Activated T-helper 17 cell treated with anti-CD3 and anti-CD28 coated beads, Interleukin-2, amount 50 U/mL, for 72 hours (primary cell): ENCODE measurements around the gene CDH22. TPM values are rescaled to one million over a fixed set of nuclear protein-coding genes. Genes with fewer than 3 reads are reported as not detected.
A peak's percentile ranks its signal among the peaks of the same experiment; 100 is the strongest.

Experiments
- ATAC-seq: fragments of 150-1000 bp; cut with Tn5 transposase; replicated peaks from 2 replicates; pipeline ENCODE4 v1.10.0; 2021; ENCODE audit warnings: mild to moderate bottlenecking, moderate library complexity
- H3K27ac Mint-ChIP-seq: one replicate; pipeline ENCODE4 v1.8.0; 2022; ENCODE audit warnings: mixed read lengths
- H3K27me3 Mint-ChIP-seq: one replicate; pipeline ENCODE4 v1.8.0; 2022; ENCODE audit warnings: mixed read lengths
- H3K36me3 Mint-ChIP-seq: one replicate; pipeline ENCODE4 v1.8.0; 2022; ENCODE audit warnings: low read depth, mild to moderate bottlenecking, mixed read lengths
- H3K4me1 Mint-ChIP-seq: one replicate; pipeline ENCODE4 v1.8.0; 2022; ENCODE audit warnings: mixed read lengths
- H3K4me3 Mint-ChIP-seq: one replicate; pipeline ENCODE4 v1.8.0; 2022; ENCODE audit warnings: mild to moderate bottlenecking, mixed read lengths
- H3K9me3 Mint-ChIP-seq: one replicate; pipeline ENCODE4 v1.8.0; 2022; ENCODE audit warnings: mixed read lengths
- total RNA-seq, 2 donors: library from RNA; stranded (reverse); gene quantifications; one replicate each; pipeline ENCODE4 v1.2.3, GENCODE V29; 2022

The CDH22 gene
- total RNA-seq, 2 donors from 2014 or later = not detected

GRCh38 chr20:46212876-46213275 lies 95.4 kb downstream of the CDH22 start:
- no peak overlapping the region for H3K27ac Mint-ChIP-seq
- ATAC-seq = no peak
- no peaks in the 10 kb centered on the region for H3K9me3 Mint-ChIP-seq
- H3K4me1 Mint-ChIP-seq = peaks cover 6% of the 10 kb centered on the region
- H3K4me3 Mint-ChIP-seq = no peak overlapping the region
- H3K36me3 Mint-ChIP-seq = no peaks in the 10 kb centered on the region
- H3K27me3 Mint-ChIP-seq = peaks cover 20% of the 10 kb centered on the region

GRCh38 chr20:46212252-46212651 lies 96.0 kb downstream of the CDH22 start:
- no peak for ATAC-seq
- Mint-ChIP-seq H3K36me3 (no peaks in the 10 kb centered on the region), H3K27me3 (peaks cover 20% of the 10 kb centered on the region), H3K4me1 (peaks cover 6% of the 10 kb centered on the region), H3K9me3 (no peaks in the 10 kb centered on the region), H3K27ac (no peak overlapping the region), H3K4me3 (no peak overlapping the region)

DNA sequence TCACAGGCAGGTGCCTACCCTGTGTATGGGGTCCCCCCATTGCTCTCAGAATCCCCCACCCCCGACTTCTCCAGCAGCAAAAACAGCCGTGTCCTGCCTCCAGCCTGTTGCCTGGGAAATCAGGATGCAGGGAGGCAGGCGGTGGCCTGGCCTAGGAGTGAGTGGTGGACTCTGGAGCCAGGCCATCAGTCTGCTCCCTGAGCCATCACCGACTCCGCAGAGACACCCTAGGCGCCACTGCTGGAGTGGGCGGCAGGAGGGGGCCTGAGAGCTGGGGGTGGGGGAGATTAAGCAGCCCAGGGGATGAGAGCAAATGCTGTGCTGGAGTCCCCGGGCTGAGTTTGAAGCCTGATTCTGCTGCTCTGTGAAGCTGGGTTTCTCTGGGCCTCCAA lies 97.0 kb downstream of the CDH22 start:
- no peaks in the 10 kb centered on the region for H3K9me3 Mint-ChIP-seq

GRCh38 chr20:46210672-46211330 lies 97.5 kb downstream of the CDH22 start:
- H3K27ac Mint-ChIP-seq = no peak overlapping the region
- no peak overlapping the region for H3K4me3 Mint-ChIP-seq
- ATAC-seq = no peak
- no peaks in the 10 kb centered on the region for H3K36me3 Mint-ChIP-seq
- peaks cover 20% of the 10 kb centered on the region for H3K27me3 Mint-ChIP-seq
- peaks cover 19% of the 10 kb centered on the region for H3K4me1 Mint-ChIP-seq
- H3K9me3 Mint-ChIP-seq = no peaks in the 10 kb centered on the region

More for the DNA sequence above, 97.0 kb downstream of the CDH22 start:
- Mint-ChIP-seq H3K4me1 (peaks cover 14% of the 10 kb centered on the region), H3K27ac (no peak overlapping the region), H3K36me3 (no peaks in the 10 kb centered on the region), H3K4me3 (no peak overlapping the region), H3K27me3 (peaks cover 20% of the 10 kb centered on the region)
- ATAC-seq = no peak

GRCh38 chr20:46209930-46210671 lies 98.2 kb downstream of the CDH22 start:
- H3K36me3 Mint-ChIP-seq = no peaks in the 10 kb centered on the region
- H3K9me3 Mint-ChIP-seq = no peaks in the 10 kb centered on the region
- no peak overlapping the region for H3K4me3 Mint-ChIP-seq
- H3K27me3 Mint-ChIP-seq = peaks cover 20% of the 10 kb centered on the region
- peaks cover 26% of the 10 kb centered on the region for H3K4me1 Mint-ChIP-seq
- no peak overlapping the region for H3K27ac Mint-ChIP-seq
- no peak for ATAC-seq

- Mint-ChIP-seq H3K9me3 (no peaks in the 10 kb centered on the region), H3K27ac (no peak overlapping the region), H3K27me3 (peaks cover 15% of the 10 kb centered on the region), H3K4me1 (peaks cover 45% of the 10 kb centered on the region), H3K4me3 (no peak overlapping the region), H3K36me3 (no peaks in the 10 kb centered on the region)
- ATAC-seq = no peak
Observed at GRCh38 chr20:46207793-46208192, 100.5 kb downstream of the CDH22 start.

GRCh38 chr20:46206992-46207549 lies 101.2 kb downstream of the CDH22 start:
- Mint-ChIP-seq H3K27ac (no peak overlapping the region), H3K27me3 (peaks cover 14% of the 10 kb centered on the region), H3K36me3 (no peaks in the 10 kb centered on the region), H3K4me1 (peaks cover 45% of the 10 kb centered on the region), H3K9me3 (no peaks in the 10 kb centered on the region), H3K4me3 (no peak overlapping the region)
- no peak for ATAC-seq

DNA sequence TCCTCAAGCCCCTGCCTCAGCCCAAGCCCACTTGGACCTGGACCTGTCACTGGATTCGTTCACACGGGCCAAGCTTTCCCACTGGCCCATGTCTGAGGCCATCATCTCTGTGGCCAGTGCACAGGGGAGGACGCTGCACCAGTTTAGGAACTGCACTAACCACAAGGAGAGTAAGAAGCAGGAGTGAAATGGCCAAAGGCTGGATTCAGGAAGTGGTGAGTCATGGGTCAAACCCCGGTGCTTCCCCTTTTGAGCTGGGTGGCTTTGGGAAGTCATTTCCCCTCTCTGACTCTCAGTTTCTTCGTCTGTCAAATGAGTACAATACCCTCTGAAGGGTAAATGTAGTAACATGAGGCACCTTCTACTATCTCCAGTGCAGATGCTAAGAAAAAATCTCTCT lies 102.3 kb downstream of the CDH22 start:
- peak overlapping the region; percentile 33 for H3K4me3 Mint-ChIP-seq
- peaks cover 45% of the 10 kb centered on the region for H3K4me1 Mint-ChIP-seq
- H3K9me3 Mint-ChIP-seq = no peaks in the 10 kb centered on the region
- H3K36me3 Mint-ChIP-seq = no peaks in the 10 kb centered on the region
- no peak overlapping the region for H3K27ac Mint-ChIP-seq
- peak; percentile 91 for ATAC-seq
- H3K27me3 Mint-ChIP-seq = peaks cover 10% of the 10 kb centered on the region

GRCh38 chr20:46205349-46205748 lies 102.9 kb downstream of the CDH22 start:
- H3K4me3 Mint-ChIP-seq = peak overlapping the region; percentile 33
- peaks cover 45% of the 10 kb centered on the region for H3K4me1 Mint-ChIP-seq
- peak overlapping the region; percentile 31 for H3K27ac Mint-ChIP-seq
- H3K36me3 Mint-ChIP-seq = no peaks in the 10 kb centered on the region
- H3K27me3 Mint-ChIP-seq = peaks cover 10% of the 10 kb centered on the region
- H3K9me3 Mint-ChIP-seq = no peaks in the 10 kb centered on the region
- ATAC-seq = peak; percentile 31

DNA sequence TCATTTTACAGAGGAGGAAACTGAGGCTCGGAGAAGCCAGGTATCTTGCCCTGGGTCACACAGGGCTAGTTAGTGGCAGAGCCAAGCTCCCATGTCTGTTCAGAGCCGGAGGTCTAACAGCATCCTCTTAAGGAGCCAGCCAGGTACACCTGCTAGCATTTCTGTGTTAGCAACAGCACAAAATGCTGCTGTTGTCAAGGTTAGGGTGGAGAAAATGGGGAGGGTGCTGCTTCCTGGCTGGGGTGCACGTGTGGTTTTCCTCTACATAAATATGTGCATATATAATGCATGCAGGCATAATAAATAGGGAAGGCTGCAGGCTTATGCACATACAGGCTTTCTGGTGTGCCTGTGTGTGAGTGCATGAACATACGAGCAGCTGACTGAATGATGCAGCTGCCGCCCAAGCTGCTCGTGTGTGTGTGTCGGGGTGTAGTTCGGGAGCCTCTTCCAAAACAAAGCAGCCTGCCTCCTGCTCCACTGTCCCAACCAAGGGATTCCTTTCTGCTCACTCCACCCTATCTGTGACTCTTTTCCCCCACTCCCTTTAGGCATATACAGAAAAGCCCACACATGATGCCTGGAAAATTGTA lies 103.6 kb downstream of the CDH22 start:
- peaks cover 45% of the 10 kb centered on the region for H3K4me1 Mint-ChIP-seq
- ATAC-seq = peak; percentile 18
- peak overlapping the region; percentile 33 for H3K4me3 Mint-ChIP-seq
- H3K27me3 Mint-ChIP-seq = peaks cover 10% of the 10 kb centered on the region
- H3K9me3 Mint-ChIP-seq = no peaks in the 10 kb centered on the region
- H3K27ac Mint-ChIP-seq = peak overlapping the region; percentile 39
- H3K36me3 Mint-ChIP-seq = no peaks in the 10 kb centered on the region

GRCh38 chr20:46203510-46203837 lies 104.8 kb downstream of the CDH22 start:
- Mint-ChIP-seq H3K27ac (peak overlapping the region; percentile 36), H3K4me1 (peaks cover 39% of the 10 kb centered on the region), H3K9me3 (no peaks in the 10 kb centered on the region), H3K4me3 (no peak overlapping the region), H3K36me3 (no peaks in the 10 kb centered on the region), H3K27me3 (peaks cover 6% of the 10 kb centered on the region)
- ATAC-seq = no peak

GRCh38 chr20:46202766-46203509 lies 105.4 kb downstream of the CDH22 start:
- Mint-ChIP-seq H3K27me3 (peaks cover 9% of the 10 kb centered on the region), H3K27ac (peak overlapping the region; percentile 36), H3K36me3 (no peaks in the 10 kb centered on the region), H3K4me3 (no peak overlapping the region), H3K9me3 (no peaks in the 10 kb centered on the region), H3K4me1 (peaks cover 39% of the 10 kb centered on the region)
- no peak for ATAC-seq

DNA sequence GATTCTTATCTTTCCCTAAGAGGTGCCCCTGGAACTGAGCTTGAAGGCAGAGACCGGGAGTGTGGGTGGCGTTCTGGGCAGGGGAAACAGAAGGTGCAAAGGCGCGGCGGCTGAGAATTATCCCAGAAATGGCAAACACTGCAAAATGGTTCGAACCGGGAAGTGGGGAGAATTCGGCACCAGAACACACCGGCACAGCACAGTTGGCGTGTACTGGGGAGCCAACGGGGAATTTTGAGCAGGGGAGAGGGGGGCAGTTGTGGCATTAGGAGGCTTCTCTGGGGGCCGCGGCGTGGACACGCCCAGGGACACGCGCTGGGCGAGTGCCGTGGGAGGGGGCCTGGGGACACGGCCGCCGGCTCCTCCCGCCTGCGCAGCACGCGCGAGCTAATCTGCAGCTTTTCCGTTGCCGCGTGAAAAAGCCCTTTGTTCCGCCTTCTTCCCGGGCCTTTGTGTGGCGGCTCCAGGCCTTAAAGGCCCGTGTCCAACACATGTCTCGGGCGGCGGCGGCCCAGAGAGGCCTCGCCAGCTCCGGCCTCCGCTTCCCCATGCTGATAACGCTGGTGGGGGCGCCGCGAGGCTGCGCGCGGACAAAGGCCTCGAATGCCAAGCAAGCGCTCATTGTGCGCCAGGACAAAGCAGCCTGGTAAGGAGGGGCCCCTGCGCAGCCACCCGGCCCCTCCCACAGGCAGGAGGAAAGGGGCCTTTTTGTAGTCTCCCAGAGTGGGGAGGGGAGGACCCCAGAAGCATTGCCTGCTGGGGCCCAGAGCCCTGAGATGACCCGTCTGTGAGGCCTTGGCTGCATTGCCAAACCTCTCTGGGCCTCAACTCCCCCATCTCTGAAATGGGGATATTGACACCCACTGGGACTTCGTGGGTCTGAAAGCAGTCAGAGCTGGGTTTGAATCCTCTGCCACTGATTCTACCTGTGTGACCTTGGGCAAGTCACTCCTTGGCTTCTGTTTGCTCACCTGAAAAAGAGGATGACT lies 107.4 kb downstream of the CDH22 start:
- Mint-ChIP-seq H3K4me1 (peaks cover 27% of the 10 kb centered on the region), H3K4me3 (no peak overlapping the region), H3K36me3 (no peaks in the 10 kb centered on the region), H3K9me3 (no peaks in the 10 kb centered on the region), H3K27ac (no peak overlapping the region), H3K27me3 (peaks cover 9% of the 10 kb centered on the region)
- ATAC-seq = no peak
